Neural cell (in vitro differentiated cells): ENCODE data around the gene INTS7. TPM values are rescaled to one million over a fixed set of nuclear protein-coding genes. Genes with fewer than 3 reads are reported as not detected.

ENCODE experiments used
- H2AFZ ChIP-seq: fragments of 200-600, 300-800 bp; sonication (generic), shearing (Covaris generic); 2 replicates; pipeline ENCODE4 v1.6.0; 2014; ENCODE audit warnings: low read depth, mild to moderate bottlenecking, antibody characterized with exemption, low read length, moderate library complexity
- H3F3A ChIP-seq: fragments of 200-600 bp; shearing (Covaris generic); 2 replicates; pipeline ENCODE4 v1.6.1; 2016; ENCODE audit warnings: mild to moderate bottlenecking, moderate library complexity, mixed read lengths, antibody characterized with exemption, low read length; ENCODE audit not compliant: insufficient read depth, poor library complexity, severe bottlenecking
- H3K27ac ChIP-seq: fragments of 200-600, 300-800 bp; sonication (generic), shearing (Covaris generic); 2 replicates; pipeline ENCODE4 v1.5.1; 2014; ENCODE audit warnings: mild to moderate bottlenecking, low read length, moderate library complexity
- H3K27me3 ChIP-seq: fragments of 300-800, 200-600 bp; sonication (generic), shearing (Covaris generic); 2 replicates; pipeline ENCODE4 v1.6.0; 2014; ENCODE audit warnings: mild to moderate bottlenecking, low read depth, low read length, moderate library complexity; ENCODE audit not compliant: insufficient read depth
- H3K36me3 ChIP-seq: fragments of 300-800, 200-600 bp; sonication (generic), shearing (Covaris generic); 2 replicates; pipeline ENCODE4 v1.5.1; 2014; ENCODE audit warnings: mild to moderate bottlenecking, antibody characterized with exemption, low read length, moderate library complexity; ENCODE audit not compliant: insufficient read depth
- H3K4me2 ChIP-seq: fragments of 300-800, 200-600 bp; sonication (generic), shearing (Covaris generic); 2 replicates; pipeline ENCODE4 v1.6.0; 2014; ENCODE audit warnings: mild to moderate bottlenecking, low read length
- H3K4me3 ChIP-seq: fragments of 300-800, 200-600 bp; sonication (generic), shearing (Covaris generic); 2 replicates; pipeline ENCODE4 v1.5.1; 2014; ENCODE audit warnings: mild to moderate bottlenecking, low read length, moderate library complexity
- H3K79me2 ChIP-seq: fragments of 200-600 bp; shearing (Covaris generic); replicated peaks from 2 replicates; pipeline ENCODE4 v1.6.0; 2014; ENCODE audit warnings: mild to moderate bottlenecking, low read length, moderate library complexity; ENCODE audit not compliant: insufficient read depth
- H3K9ac ChIP-seq: fragments of 300-800, 200-600 bp; sonication (generic), shearing (Covaris generic); 2 replicates; pipeline ENCODE4 v1.6.1; 2016; ENCODE audit warnings: mild to moderate bottlenecking, low read length, mixed read lengths
- H3K9me2 ChIP-seq: fragments of 200-600 bp; shearing (Covaris generic); 2 replicates; pipeline ENCODE4 v1.6.1; 2016; ENCODE audit warnings: mild to moderate bottlenecking, low read length, mixed read lengths; ENCODE audit not compliant: insufficient read depth
- H3K9me3 ChIP-seq: fragments of 200-600, 300-800 bp; sonication (generic), shearing (Covaris generic); 2 replicates; pipeline ENCODE4 v1.6.1; 2016; ENCODE audit warnings: mild to moderate bottlenecking, mixed run types, low read length, moderate library complexity, mixed read lengths
- H4K20me1 ChIP-seq: fragments of 200-600 bp; shearing (Covaris generic); 2 replicates; pipeline ENCODE4 v1.6.1; 2016; ENCODE audit warnings: mild to moderate bottlenecking, mixed run types; ENCODE audit not compliant: insufficient read depth
- CTCF ChIP-seq: fragments of 450-650 bp; IDR thresholded peaks from 2 replicates; pipeline ENCODE4 v1.5.1; 2014; ENCODE audit warnings: antibody characterized with exemption, mild to moderate bottlenecking, moderate library complexity; ENCODE audit not compliant: poor library complexity, severe bottlenecking
- EP300 ChIP-seq: fragments of 450-650 bp; conservative IDR thresholded peaks from 2 replicates; pipeline ENCODE4 v1.6.1; 2014; ENCODE audit warnings: antibody characterized with exemption, mild to moderate bottlenecking, moderate library complexity; ENCODE audit not compliant: poor library complexity, severe bottlenecking
- EZH2 ChIP-seq: fragments of 200-600, 300-800 bp; shearing (Covaris generic), sonication (generic); IDR thresholded peaks from 2 replicates; pipeline ENCODE4 v1.6.1; 2014; ENCODE audit warnings: antibody characterized with exemption, low read length, borderline replicate concordance, mild to moderate bottlenecking; ENCODE audit not compliant: insufficient read depth, poor library complexity, severe bottlenecking
- MXI1 ChIP-seq: fragments of 450-650 bp; conservative IDR thresholded peaks from 2 replicates; pipeline ENCODE4 v1.6.1; 2014; ENCODE audit warnings: antibody characterized with exemption, mild to moderate bottlenecking; ENCODE audit not compliant: poor library complexity, severe bottlenecking
- POLR2AphosphoS5 ChIP-seq: IDR thresholded peaks from 2 replicates; pipeline ENCODE4 v1.6.1; 2012
- RAD21 ChIP-seq: fragments of 450-650 bp; conservative IDR thresholded peaks from 2 replicates; pipeline ENCODE4 v1.6.1; 2014; ENCODE audit warnings: antibody characterized with exemption, mild to moderate bottlenecking, moderate library complexity
- REST ChIP-seq: IDR thresholded peaks from 2 replicates; pipeline ENCODE4 v1.6.1; 2012; ENCODE audit warnings: borderline replicate concordance
- SMC3 ChIP-seq: fragments of 450-650 bp; conservative IDR thresholded peaks from 2 replicates; pipeline ENCODE4 v1.6.1; 2014; ENCODE audit warnings: antibody characterized with exemption, mild to moderate bottlenecking, moderate library complexity; ENCODE audit not compliant: poor library complexity
- TAF1 ChIP-seq: IDR thresholded peaks from 2 replicates; pipeline ENCODE4 v1.6.1; 2012; ENCODE audit warnings: low read depth
- polyA plus RNA-seq: library from polyadenylated mRNA; depleted of rRNA; stranded (reverse); fragments of >200 nt; gene quantifications from 2 replicates; pipeline ENCODE4 v1.2.3, GENCODE V29; 2014

INTS7 gene
- polyA plus RNA-seq, 1 donor from 2014 or later, result 23.6 TPM

GRCh38 chr1:212062832-212063438, 27.6 kb upstream of the INTS7 start:
- no peaks in the 10 kb centered on the region for H3K9me2 ChIP-seq
- H2AFZ ChIP-seq, result no peak overlapping the region
- H3K9ac ChIP-seq, result no peak overlapping the region
- no peaks in the 10 kb centered on the region for H3K27me3 ChIP-seq
- H3K4me2 ChIP-seq, result no peak overlapping the region
- H3K9me3 ChIP-seq, result no peaks in the 10 kb centered on the region
- no peaks in the 10 kb centered on the region for H3K36me3 ChIP-seq
- H3K4me3 ChIP-seq, result no peak overlapping the region
- no peaks in the 10 kb centered on the region for H3K79me2 ChIP-seq
- H4K20me1 ChIP-seq, result no peaks in the 10 kb centered on the region
- TF ChIP-seq TAF1 (no peak), RAD21 (peak; percentile 63), CTCF (peak; percentile 72), MXI1 (no peak), SMC3 (peak; percentile 80), REST (no peak), EP300 (no peak), EZH2 (no peak), POLR2AphosphoS5 (no peak)
- no peak overlapping the region for H3K27ac ChIP-seq
- H3F3A ChIP-seq, result no peaks in the 10 kb centered on the region

- H3K36me3 ChIP-seq, result no peaks in the 10 kb centered on the region
- no peaks in the 10 kb centered on the region for H3K9me2 ChIP-seq
- no peak overlapping the region for H3K4me3 ChIP-seq
- H3F3A ChIP-seq, result no peaks in the 10 kb centered on the region
- H3K4me2 ChIP-seq, result no peak overlapping the region
- H3K27ac ChIP-seq, result no peak overlapping the region
- H3K79me2 ChIP-seq, result no peaks in the 10 kb centered on the region
- no peak overlapping the region for H2AFZ ChIP-seq
- no peaks in the 10 kb centered on the region for H4K20me1 ChIP-seq
- TF ChIP-seq RAD21, result no peak
- H3K9me3 ChIP-seq, result no peaks in the 10 kb centered on the region
- no peak overlapping the region for H3K9ac ChIP-seq
- H3K27me3 ChIP-seq, result no peaks in the 10 kb centered on the region
Measured at GRCh38 chr1:212060632-212061472, 25.5 kb upstream of the INTS7 start.
